GM19240 (cell line): ENCODE data around the gene PLA2G6.
"Not testable (repeated sequence)": the region's sequence is repeated elsewhere in the genome, so short reads cannot be mapped to it uniquely, and the experiment has no call there.

Source experiments
- DNase-seq: peaks from one replicate; pipeline ENCODE4 v3.0.0; 2011; ENCODE audit warnings: low spot score; ENCODE audit not compliant: insufficient read length

PLA2G6 gene

DNA sequence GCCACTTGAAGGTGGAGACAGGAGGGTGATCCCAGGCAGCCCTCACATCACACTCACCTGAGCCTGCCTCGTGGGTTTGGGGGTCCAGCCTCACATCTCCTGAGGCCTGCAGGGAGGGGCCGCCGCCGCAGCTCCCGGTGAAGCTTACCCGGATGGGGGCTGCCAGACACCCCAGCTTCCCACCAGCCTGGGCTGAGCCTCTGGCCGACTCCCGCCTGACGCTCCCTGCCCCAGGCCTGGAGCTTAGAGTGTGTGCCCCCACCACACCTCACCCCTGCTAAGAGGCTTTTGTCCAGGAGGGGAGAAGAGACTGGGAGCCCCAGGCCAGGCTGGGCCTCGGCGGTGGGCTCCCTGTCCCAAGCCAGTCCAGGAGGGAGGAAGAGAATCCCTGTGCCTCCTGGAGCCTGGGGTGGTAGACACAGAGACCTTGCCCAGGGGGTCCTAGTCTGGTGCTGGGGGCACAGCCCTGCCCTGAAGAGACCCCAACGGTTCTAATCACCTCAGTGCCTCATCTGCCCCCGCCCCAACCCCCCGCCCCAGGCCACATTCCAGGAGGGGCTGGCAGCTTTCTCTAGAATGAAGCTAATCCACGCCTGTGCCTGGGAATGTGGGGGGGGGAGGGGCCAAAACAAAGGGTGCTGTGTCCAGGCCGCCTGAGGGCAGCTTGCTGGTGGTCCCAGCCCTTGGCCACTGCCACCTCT, 97.5 kb downstream of the PLA2G6 start, which contains the start of gene SLC16A8:
TSS of gene SLC16A8 (minus strand) at position 254 of the 701 bp plus-strand sequence. CDS start 1,311 bp downstream, outside the sequence.
- no peak for DNase-seq

DNA sequence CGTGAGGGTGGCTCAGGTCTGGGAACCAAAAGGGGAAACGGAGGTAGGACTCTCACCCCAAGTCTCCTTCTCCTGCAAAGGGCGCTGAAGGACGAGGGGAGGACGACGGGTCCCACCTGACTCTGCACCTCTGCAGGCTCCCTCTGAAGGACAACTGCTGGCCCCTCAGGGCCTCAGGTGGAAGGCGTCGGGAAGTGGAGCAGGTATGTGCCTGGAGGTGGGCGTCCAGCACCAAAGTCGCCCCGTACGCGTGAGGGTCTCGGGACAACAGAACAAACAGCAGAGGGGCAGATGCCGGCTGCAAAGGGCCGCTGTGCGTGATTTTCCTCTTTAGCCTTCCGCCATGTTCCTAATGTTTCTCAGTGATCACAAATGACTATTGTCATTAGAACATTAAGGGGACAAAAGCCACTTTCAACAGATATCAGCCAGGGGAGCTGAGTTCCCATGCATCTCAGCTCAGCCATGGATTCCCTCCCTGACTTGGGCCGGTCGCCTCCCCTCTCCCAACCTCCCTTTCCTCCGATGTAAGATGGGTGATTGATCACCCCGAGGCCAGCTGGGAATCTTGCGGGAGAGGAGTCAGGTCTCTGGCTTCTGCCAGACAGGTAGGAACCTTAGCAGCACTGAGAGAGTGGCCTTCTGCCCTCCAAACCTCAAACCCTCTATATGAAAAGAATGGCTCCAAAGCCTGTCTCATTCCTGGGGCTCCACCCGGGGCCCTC, 98.5 kb downstream of the PLA2G6 start:
- no peak for DNase-seq

DNA sequence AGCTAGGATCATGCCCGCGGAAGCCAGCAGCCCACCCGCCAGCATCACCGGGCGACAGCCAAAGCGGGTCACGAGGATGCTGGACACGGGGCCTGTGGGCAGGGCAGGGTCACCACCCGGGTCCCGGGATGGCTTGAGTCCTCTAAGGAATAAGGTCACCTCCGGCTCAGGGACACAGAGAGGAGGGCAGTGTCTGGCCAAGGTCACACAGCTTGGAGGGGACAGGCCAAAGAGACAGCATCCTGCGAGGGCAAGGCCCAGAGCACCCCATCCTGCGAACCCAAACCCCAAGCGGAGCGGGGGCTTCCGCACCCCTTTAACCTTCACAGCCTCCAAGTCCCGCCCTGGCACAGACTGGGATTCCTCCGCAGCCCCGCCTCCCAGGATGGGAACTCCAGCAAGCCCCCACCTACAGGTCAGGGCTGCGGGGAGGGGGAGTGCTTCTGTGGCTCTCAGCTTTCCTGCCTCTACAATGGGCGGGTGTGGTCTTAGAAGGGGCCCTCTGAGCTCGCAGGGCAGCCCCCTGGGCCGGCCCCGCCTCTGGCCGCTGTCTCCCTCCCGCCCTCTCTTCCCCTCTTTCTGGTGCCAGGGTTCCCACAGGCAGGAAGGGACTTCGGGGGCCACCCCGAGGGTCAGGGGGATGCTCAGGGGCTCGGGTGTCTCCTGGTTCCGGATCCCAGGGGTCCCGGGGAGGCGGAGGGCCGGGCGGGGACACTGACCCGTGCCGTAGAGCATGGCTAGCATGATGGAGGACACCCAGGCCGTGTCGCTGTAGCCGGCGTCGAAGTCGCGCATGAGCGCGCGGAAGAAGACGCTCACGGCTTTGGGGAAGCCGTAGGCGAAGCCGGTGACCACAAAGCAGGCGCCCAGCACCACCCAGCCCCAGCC, 99.4 kb downstream of the PLA2G6 start:
- no peak for DNase-seq

- no peak for DNase-seq
Observed at GRCh38 chr22:38081636-38081940, 100.0 kb downstream of the PLA2G6 start.

DNA sequence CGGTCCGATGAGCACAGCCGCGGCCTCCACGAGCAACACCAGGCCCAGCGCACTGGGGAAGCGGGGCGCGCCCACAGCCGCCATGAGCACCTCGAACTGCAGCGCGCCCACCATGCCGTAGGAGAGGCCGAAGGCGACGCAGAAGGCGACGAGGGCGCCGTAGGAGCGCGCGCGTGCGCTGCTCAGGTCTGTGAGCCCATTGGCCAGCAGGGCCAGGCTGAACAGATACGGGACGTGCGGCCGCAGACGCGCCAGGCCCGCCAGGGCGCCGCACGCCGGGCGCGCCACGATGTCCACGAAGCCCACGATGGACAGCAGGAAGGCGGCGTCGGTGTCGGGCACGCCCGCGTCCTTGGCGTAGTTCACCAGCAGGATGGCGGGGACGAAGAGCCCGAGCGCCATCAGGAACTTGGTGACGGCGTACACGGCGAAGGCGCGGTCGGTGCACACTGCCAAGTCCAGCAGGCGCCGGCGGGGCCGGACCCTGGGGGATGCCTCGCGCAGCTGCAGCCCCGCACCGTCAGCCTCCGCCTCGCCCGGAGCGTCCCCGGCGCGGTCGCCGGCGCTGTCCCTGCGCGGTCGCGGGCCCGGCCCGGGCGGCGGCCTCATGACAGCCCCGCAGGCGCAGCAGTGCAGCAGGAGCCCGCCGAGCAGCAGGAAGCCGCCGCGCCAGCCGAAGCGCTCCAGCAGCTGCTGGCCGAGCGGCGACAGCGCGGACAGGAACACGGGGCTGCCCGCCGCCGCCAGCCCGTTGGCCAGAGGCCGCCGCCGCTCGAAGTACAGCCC, 100.6 kb downstream of the PLA2G6 start:
- no peak for DNase-seq

- DNase-seq = no peak
Observed at GRCh38 chr22:38080474-38080849, 101.2 kb downstream of the PLA2G6 start.

DNA sequence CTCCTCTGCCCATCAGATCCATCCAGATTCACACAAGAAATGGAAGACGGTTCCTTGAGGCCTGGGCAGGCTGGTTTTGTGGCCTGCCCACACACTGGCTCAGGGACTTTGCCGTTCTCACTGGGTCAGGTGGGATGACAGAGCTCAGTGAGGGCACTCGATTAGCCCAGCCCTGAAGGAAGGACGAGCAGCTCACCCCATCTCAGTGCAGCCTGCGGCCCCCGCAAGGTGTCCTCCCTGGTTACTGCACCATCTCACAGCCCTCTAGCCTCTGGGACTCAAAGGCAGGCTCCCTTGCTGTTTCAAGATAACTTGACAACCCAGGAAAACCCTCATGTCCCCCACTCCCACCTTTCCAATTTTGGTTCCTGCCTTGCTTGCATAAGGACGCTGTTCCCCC, 101.8 kb downstream of the PLA2G6 start:
- no peak for DNase-seq

- DNase-seq = not testable (repeated sequence)
Observed at GRCh38 chr22:38079208-38079607, 102.4 kb downstream of the PLA2G6 start.

GRCh38 chr22:38078046-38078840, 103.4 kb downstream of the PLA2G6 start:
- DNase-seq = no peak

DNA sequence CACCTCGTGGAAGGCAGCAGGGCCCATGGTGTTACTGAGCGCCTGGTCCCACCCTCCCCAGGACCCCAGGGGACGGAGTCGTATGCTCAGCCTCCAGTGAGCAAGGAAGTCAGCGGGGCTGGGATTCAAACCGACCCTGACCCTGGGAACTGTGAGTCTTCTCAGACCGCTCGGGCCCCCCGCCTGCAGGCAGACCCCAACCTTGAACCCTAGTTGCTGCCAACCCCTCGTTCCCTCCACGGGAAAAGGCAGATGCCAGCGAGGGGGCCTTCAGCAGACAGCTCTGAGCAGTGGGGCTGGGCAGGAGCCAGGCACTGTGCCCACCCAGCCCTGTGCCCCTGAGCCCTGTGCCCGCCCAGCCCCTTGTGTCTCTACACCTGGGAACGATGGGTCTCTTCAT, 104.0 kb downstream of the PLA2G6 start:
- DNase-seq = no peak

DNA sequence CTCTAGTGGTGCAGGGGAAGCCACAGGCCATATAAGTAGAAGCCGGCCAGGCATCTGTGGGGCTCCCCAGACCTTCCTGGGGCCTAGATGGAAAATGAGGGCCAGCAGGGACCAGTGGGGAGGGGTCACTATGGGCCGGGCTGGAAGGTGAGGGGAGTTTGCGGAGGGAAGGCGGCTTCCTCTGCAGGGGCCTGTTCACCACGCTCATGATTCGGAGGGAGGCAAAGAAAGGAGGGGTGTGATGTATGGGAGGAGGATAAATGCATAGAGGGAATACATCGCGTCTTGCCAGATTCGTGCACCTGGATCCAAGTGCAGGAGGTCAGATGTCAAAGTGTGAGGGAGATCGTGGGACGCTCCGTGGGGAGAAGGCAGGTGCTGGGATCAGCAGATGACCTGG, 104.5 kb downstream of the PLA2G6 start:
- no peak for DNase-seq

DNA sequence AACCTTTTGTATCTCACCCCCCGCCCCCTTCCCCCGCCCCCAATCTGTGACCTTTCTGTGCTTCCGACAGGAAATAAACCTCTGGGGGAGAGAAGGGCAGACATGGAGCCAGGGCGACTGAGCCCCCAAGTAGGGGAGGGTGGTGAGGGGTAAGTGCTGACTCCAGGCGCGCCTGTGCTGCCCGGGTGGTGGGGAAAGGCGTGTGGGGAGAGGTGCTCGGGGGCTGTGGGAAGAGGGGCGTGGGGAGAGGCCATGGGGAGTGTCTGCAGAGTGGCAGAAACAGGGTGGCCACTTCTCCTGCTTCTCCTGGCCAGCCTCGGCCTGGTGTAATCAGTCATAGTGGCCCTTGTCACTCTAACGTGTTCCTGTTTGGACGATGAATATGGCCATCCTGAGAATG, 105.7 kb downstream of the PLA2G6 start:
- DNase-seq = no peak

- DNase-seq = no peak
Observed at GRCh38 chr22:38075105-38075825, 106.4 kb downstream of the PLA2G6 start.

DNA sequence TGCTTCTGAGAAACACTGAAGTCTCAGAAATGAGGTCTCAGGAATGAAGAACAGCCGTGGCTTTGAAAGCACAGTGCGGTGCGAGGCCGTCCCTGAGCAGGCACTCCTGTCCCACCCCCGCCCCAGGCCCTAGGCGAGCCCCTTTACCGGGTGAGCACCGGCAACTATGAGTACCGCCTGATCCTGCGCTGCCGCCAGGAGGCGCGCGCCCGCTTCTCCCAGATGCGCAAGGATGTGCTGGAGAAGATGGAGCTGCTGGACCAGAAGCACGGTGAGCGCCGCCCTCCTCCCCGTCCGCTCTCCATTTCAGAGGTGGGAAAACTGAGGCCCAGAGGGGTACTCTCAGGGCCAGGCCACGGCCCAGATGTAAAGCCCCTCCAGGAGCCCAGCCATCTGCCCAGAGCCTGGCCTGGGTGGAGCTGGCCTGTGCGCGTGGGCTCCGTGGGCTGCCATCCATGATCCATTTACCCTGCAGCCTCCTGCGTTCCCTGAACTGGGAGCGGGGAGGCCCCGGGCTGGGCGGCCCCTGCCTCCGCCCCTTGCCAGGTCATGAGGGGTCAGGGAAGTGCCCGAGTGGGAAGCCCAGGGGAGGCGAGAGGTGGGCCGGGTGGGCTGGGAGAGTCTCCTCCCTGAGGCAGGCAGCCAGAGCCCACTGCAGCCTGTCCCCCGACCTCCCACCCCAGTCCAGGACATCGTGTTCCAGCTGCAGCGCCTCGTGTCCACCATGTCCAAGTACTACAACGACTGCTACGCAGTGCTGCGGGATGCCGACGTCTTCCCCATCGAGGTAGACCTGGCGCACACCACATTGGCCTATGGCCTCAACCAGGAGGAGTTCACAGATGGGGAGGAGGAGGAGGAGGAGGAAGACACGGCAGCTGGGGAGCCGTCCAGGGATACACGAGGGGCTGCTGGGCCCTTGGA, 107.2 kb downstream of the PLA2G6 start:
- no peak for DNase-seq

- DNase-seq = no peak
Observed at GRCh38 chr22:38073150-38074130, 108.2 kb downstream of the PLA2G6 start.

DNA sequence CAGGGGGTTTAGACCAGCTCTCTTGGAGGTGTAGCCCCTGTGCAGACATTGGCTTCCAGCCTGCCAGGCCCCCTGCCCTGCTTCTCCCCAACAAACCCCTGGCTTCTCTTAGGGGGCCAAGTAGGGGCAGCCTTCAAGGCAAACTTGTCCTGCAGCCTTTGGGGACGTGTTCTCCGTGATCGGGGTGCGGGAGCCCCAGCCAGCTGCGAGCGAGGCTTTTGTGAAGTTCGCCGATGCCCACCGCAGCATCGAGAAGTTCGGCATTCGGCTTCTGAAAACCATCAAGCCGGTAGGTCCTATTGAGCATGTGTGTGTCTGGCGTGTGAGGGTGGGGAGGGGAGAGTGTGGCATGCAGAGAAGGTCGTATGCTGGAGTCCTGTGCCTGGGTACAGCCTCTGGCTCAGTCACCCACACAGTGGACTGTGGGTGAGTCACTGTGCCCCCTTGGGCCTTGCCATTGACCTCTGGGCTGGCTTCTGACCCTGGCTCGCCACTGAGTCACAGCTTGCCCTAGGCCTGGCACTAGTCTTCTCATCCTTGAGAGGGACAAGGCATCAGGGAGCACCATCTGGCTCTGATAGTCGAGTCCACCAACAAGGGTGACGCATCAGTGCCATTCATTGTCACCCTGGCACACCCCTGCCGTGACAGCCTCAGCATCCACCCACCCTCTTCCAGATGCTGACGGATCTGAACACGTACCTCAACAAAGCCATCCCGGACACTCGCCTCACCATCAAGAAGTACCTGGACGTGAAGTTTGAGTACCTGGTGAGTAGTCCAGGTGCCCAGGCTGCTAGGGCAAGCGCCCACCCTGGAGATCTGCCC, 109.1 kb downstream of the PLA2G6 start:
- no peak for DNase-seq
